Activated CD8-positive, alpha-beta memory T cell treated with anti-CD3 and anti-CD28 coated beads, Interleukin-2, amount 10 ng/mL, durations not matched to agents 7 days and 5 days (primary cell): ENCODE data around the gene CACNB4. TPM values are rescaled to one million over a fixed set of nuclear protein-coding genes. Genes with fewer than 3 reads are reported as not detected.
A peak's percentile ranks its signal among the peaks of the same experiment; 100 is the strongest.
"Not testable (repeated sequence)": the region's sequence is repeated elsewhere in the genome, so short reads cannot be mapped to it uniquely, and the experiment has no call there.

Source experiments
- ATAC-seq: fragments of 150-1000 bp; cut with Tn5 transposase; one replicate; pipeline ENCODE4 v1.10.0; 2021; ENCODE audit warnings: moderate library complexity
- CTCF ChIA-PET: fragments of 350-600 bp; sonication (Branson Sonifier 250); formaldehyde crosslinking; loops from one replicate; lab custom pipeline; 2021; ENCODE audit warnings: antibody characterized with exemption; lab: Charles Lee
- DNase-seq: peaks from one replicate; pipeline ENCODE4 v3.0.0-alpha.2; 2020
- H3K27ac Mint-ChIP-seq: one replicate; pipeline ENCODE4 v1.8.0; 2021; ENCODE audit warnings: mild to moderate bottlenecking, mixed read lengths
- H3K27me3 Mint-ChIP-seq: one replicate; pipeline ENCODE4 v1.8.0; 2021; ENCODE audit warnings: mixed read lengths
- H3K36me3 Mint-ChIP-seq: one replicate; pipeline ENCODE4 v1.8.0; 2021; ENCODE audit warnings: mild to moderate bottlenecking, mixed read lengths
- H3K4me1 Mint-ChIP-seq: one replicate; pipeline ENCODE4 v1.8.0; 2021; ENCODE audit warnings: mixed read lengths
- H3K4me3 Mint-ChIP-seq: one replicate; pipeline ENCODE4 v1.8.0; 2021; ENCODE audit warnings: mild to moderate bottlenecking, moderate library complexity, mixed read lengths
- H3K9me3 Mint-ChIP-seq: one replicate; pipeline ENCODE4 v1.8.0; 2022; ENCODE audit warnings: low read depth, mixed read lengths
- total RNA-seq, 2 experiments: library from RNA; stranded (reverse); gene quantifications; one replicate each; pipeline ENCODE4 v1.2.3, GENCODE V29; 2021

Gene CACNB4
- total RNA-seq, 2 experiments from 2014 or later, result 0.14 to 0.23 TPM

DNA sequence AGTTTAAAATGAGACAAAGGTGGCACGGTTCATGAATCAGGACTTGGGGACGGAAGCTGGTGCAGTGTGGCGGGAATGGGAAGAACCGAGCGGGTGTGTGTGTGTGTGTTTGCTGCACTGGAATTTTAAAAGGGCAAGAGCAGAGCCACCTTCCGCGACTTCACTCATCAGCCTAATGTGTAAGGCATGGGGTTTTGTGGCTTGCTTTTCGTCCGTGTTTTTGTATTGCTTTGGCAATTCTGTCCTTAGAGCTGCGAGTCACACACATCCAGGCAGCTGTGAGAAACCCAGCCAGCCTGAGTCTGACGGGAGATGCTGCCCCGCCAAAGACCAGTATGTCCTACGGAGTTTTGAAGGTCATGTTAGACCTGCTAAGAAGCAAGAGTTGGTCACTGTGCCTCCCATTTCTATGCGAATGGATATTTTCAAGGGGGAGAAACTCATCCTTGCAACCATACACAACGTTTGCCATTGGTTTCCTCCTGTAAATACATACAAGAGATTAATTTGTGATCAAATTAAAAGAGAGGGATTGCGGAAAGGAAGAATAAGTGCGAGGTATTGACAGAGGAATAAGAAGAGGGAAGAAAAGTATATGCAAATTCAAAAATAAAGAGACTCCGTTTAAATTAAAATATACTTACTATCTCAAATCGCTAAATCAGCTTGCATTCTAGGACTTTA lies 665 bp upstream of the CACNB4 start:
- Mint-ChIP-seq H3K27me3 (peaks cover 62% of the 10 kb centered on the region), H3K27ac (no peak overlapping the region), H3K4me1 (peaks cover 14% of the 10 kb centered on the region), H3K4me3 (peak overlapping the region; percentile 59), H3K36me3 (no peaks in the 10 kb centered on the region), H3K9me3 (no peaks in the 10 kb centered on the region)
- DNase-seq (no peak), ATAC-seq (no peak)
- CTCF ChIA-PET, result no interaction called here

DNA sequence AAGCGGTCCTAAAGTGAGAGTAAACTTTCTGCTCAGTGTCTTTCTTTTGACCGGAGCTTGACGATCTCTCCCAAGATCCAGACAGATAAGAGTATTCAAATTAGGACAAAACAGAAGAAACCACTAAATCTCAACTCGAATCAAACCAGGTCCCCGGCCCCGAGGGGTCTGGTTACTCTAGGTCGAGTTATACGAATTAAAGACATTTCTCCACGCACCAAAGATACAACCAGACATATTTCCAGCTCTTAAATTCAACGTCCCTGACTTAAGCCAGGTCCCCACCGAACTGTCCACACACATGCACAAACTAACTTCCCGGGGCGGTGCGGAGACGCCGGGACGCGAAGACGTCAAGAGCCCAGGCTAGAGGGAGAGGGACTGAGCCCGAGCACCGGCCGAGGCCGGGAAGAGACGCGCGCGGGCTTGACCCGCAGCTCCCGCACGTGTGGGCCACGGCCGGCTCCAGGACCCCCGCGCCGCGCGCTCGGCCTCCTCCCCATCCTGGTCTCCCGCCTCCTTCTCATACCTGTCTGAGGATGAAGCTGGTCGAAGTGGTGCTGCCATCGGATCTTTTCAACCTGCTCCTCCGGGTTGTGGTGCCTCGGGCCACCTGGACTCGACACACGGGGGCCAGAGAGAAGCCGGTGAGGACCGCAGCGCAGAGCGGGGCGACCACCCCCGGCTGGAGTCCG lies 896 bp downstream of the CACNB4 start:
- peaks cover 68% of the 10 kb centered on the region for H3K27me3 Mint-ChIP-seq
- peaks cover 14% of the 10 kb centered on the region for H3K4me1 Mint-ChIP-seq
- peak overlapping the region; percentile 44 for H3K4me3 Mint-ChIP-seq
- no peaks in the 10 kb centered on the region for H3K9me3 Mint-ChIP-seq
- DNase-seq, result no peak
- peak; percentile 54 for ATAC-seq
- H3K27ac Mint-ChIP-seq, result no peak overlapping the region
- H3K36me3 Mint-ChIP-seq, result no peaks in the 10 kb centered on the region
- CTCF ChIA-PET, result no interaction called here

DNA sequence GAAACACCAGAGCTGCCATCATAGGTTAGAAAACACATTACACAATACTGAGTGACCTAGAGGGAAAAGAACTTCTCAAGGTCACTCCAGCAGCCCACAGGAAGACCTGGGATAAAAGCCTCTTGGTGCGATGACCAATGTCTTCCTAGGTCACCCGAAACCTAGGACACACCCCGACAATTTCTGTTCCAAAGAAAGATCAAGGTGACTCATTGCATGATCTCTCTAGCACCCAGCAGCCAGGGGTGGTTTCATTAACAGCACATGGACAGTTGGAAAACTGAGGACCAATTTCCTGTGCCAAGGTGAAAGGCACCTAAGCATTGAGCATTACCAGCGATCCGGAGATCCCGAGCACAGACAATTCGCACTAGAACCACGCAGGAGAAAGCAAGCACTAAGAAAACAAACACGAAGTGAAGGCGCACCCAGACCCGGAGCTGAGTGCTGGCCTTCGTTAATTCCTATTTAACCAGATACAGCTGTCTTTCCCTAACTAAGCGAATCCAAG lies 1.5 kb downstream of the CACNB4 start:
- DNase-seq (no peak), ATAC-seq (no peak)
- Mint-ChIP-seq H3K36me3 (no peaks in the 10 kb centered on the region), H3K4me3 (peak overlapping the region; percentile 44), H3K4me1 (peaks cover 14% of the 10 kb centered on the region), H3K9me3 (no peaks in the 10 kb centered on the region), H3K27me3 (peaks cover 68% of the 10 kb centered on the region), H3K27ac (no peak overlapping the region)
- CTCF ChIA-PET, result no interaction called here

DNA sequence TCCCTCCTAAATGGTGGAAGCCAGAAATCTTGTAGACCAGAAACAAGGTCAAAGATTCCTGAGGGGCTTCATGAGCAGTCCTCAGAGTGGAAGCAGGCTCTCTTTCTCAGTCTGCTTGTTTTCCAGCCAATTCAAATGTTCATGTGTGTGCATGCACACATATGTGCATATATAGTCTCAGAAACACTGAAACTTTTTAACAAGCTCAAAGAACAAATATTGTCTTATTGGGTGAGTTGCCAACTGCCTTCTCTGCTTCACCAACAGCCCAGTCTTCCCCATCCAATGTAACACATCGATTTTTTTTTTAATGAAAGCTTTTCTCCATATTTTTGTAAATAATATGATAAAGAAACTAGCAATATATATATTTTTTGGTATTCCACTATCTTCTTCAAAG lies 3.7 kb downstream of the CACNB4 start:
- Mint-ChIP-seq H3K27me3 (peaks cover 58% of the 10 kb centered on the region), H3K36me3 (no peaks in the 10 kb centered on the region), H3K4me1 (peaks cover 14% of the 10 kb centered on the region), H3K9me3 (no peaks in the 10 kb centered on the region), H3K27ac (no peak overlapping the region), H3K4me3 (no peak overlapping the region)
- CTCF ChIA-PET, result no interaction called here
- DNase-seq (no peak), ATAC-seq (no peak)

DNA sequence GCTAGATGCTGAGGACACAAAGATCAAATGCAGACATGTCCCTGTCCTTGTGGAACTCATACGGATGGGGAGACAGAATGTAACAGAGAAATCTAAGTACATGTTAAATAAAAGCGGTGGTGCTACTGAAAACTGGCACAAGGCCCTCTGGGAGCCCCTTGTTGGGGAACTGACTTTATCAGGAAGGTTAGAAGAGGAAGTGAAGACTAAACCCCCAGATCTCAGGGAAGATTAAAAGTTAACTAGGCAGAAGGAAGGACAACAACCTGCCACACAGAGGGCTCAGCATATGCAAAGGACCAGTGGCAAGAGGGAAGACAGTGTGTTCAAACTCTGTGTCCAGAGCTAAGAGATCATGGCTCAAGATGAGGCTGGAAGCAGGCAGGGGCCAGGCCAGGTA lies 4.8 kb downstream of the CACNB4 start:
- DNase-seq (no peak), ATAC-seq (no peak)
- CTCF ChIA-PET, result no interaction called here
- peaks cover 51% of the 10 kb centered on the region for H3K27me3 Mint-ChIP-seq
- no peak overlapping the region for H3K27ac Mint-ChIP-seq
- H3K4me3 Mint-ChIP-seq, result no peak overlapping the region
- no peaks in the 10 kb centered on the region for H3K36me3 Mint-ChIP-seq
- no peaks in the 10 kb centered on the region for H3K9me3 Mint-ChIP-seq
- H3K4me1 Mint-ChIP-seq, result peaks cover 9% of the 10 kb centered on the region

DNA sequence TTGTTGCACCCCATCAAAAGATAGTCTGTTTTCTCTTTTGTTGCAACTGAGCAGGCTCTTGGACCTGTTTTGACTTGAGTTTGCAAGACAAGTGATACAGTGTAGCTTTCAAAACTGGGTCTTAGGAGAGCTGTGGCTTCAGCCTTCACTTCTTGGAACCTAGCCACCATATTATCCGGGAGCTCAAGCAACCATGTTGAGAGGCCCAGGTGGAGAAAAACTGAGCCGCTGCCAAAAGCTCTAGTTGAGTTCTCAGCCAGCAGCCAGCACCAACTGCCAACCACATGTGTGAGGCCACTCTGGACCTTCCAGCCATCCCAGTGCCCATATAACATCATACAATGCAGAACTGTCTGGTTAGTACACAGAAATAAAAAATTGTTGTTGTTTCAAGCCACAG lies 5.4 kb downstream of the CACNB4 start:
- DNase-seq (no peak), ATAC-seq (no peak)
- Mint-ChIP-seq H3K9me3 (no peaks in the 10 kb centered on the region), H3K27me3 (peaks cover 52% of the 10 kb centered on the region), H3K4me1 (peaks cover 9% of the 10 kb centered on the region), H3K36me3 (no peaks in the 10 kb centered on the region), H3K4me3 (no peak overlapping the region), H3K27ac (no peak overlapping the region)
- CTCF ChIA-PET, result interaction anchor here (1.0 kb wide), 1 partner anchor 83 kb away, joined by 4 read pairs; the partner anchor contains the start of gene STAM2

DNA sequence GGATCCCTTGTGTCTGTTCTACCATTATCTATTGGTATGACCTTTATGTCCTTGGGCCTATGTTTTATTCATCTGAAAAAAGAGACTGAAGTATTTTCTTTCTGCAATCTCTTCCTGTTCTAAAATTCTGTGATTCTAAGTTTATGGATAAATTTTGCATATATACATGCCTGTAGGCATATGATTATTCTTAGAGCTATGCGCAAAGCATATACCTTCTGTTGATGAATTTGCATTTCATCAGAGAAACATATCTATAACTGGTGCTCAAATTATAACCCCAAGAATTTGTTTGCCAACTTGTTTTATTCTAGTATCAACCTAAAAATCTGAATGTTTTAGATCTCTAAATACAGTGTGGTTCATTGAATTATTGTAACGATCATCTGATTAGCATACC lies 6.7 kb downstream of the CACNB4 start:
- Mint-ChIP-seq H3K36me3 (no peaks in the 10 kb centered on the region), H3K4me1 (peaks cover under 1% of the 10 kb centered on the region), H3K9me3 (no peaks in the 10 kb centered on the region), H3K4me3 (no peak overlapping the region), H3K27me3 (peaks cover 40% of the 10 kb centered on the region), H3K27ac (no peak overlapping the region)
- ATAC-seq (no peak), DNase-seq (no peak)
- CTCF ChIA-PET, result no interaction called here

DNA sequence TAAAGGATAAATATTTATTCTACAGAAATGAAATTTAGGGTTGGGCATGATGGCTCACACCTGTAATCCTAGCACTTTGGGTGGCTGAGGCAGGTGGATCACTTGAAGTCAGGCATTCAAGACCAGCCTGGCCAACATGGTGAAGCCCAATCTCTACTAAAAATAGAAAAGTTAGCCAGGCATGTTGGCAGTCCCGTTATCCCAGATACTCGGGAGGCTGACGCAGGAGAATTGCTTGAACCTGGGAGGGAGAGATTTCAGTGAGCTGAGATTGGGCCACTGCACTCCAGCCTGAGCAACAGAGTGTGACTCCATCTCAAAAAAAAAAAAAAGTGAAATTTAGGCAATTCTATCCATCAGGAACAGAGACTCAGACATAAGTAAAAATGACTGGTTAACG lies 8.1 kb downstream of the CACNB4 start:
- ATAC-seq, H3K36me3 Mint-ChIP-seq, H3K27ac Mint-ChIP-seq, H3K4me1 Mint-ChIP-seq, H3K4me3 Mint-ChIP-seq, H3K9me3 Mint-ChIP-seq, CTCF ChIA-PET, DNase-seq: not testable (repeated sequence)
- peaks cover 30% of the 10 kb centered on the region for H3K27me3 Mint-ChIP-seq

DNA sequence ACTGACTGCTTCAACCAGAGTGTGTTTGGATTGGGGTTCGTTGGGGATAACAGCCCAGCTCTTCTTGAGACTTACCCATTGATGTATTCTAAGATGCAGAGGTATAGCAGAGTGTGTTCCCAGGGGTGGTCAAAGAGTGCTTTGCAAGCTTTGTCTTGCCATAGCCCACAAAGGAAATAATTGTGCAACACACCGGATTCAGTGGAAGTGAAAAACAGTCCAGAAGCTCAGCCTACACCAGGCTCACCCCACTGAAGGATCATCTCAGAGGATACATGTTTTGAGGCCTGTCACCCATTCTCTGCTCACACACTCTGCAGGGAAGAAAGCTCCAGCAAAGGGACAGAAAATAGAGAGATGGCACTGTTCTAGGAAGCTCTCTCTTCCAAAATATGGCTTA lies 9.6 kb downstream of the CACNB4 start:
- H3K4me3 Mint-ChIP-seq, result no peak overlapping the region
- no peaks in the 10 kb centered on the region for H3K36me3 Mint-ChIP-seq
- no peaks in the 10 kb centered on the region for H3K4me1 Mint-ChIP-seq
- ATAC-seq (no peak), DNase-seq (no peak)
- CTCF ChIA-PET, result interaction anchor here (1.3 kb wide), 1 partner anchor 63 kb away, joined by 4 read pairs; no protein-coding TSS in a partner anchor
- H3K27me3 Mint-ChIP-seq, result peaks cover 18% of the 10 kb centered on the region
- H3K27ac Mint-ChIP-seq, result no peak overlapping the region
- no peaks in the 10 kb centered on the region for H3K9me3 Mint-ChIP-seq

DNA sequence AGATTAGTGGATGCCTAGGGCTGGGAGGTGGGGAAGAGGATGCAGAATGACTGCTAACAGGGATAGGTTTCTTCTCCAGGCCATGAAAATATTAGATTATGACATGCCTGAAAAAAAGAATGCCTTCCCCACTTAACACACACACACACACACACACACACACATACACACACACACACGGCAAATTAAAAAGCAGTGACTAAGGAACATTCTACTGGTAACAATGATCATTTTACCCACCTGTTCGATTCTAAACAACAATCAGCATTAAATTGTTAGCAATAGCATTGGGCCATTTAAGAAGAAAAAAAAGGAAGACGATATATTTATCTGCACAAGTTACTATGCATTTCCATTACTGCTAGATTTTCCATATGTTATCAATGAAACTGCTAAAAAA lies 10.8 kb downstream of the CACNB4 start:
- no peak for ATAC-seq
- no peak overlapping the region for H3K4me3 Mint-ChIP-seq
- H3K27ac Mint-ChIP-seq, result no peak overlapping the region
- H3K4me1 Mint-ChIP-seq, result no peaks in the 10 kb centered on the region
- CTCF ChIA-PET, result no interaction called here
- DNase-seq, result no peak
- no peaks in the 10 kb centered on the region for H3K36me3 Mint-ChIP-seq
- no peaks in the 10 kb centered on the region for H3K9me3 Mint-ChIP-seq
- peaks cover 10% of the 10 kb centered on the region for H3K27me3 Mint-ChIP-seq

DNA sequence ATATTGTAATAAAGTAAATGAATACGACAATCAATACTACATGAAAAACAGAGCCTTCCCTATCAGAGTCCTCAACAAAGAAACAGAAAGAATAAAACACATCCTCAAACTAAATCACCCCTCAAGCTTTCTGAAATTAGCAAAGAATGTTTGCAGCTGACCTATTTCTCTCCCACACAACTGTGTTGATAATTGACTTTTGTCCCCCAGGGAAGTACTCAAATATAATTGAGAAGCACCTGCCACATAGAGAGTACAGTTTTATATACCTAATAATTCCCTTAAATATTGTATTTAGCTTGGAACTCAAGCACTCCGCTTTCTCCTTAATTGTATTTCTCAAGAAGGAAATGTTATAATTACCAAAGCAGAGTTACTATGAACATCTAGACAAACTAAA lies 12.6 kb downstream of the CACNB4 start:
- Mint-ChIP-seq H3K9me3 (no peaks in the 10 kb centered on the region), H3K4me1 (no peaks in the 10 kb centered on the region), H3K4me3 (no peak overlapping the region), H3K27me3 (peaks cover 10% of the 10 kb centered on the region), H3K27ac (no peak overlapping the region), H3K36me3 (no peaks in the 10 kb centered on the region)
- ATAC-seq (no peak), DNase-seq (no peak)
- CTCF ChIA-PET, result no interaction called here

DNA sequence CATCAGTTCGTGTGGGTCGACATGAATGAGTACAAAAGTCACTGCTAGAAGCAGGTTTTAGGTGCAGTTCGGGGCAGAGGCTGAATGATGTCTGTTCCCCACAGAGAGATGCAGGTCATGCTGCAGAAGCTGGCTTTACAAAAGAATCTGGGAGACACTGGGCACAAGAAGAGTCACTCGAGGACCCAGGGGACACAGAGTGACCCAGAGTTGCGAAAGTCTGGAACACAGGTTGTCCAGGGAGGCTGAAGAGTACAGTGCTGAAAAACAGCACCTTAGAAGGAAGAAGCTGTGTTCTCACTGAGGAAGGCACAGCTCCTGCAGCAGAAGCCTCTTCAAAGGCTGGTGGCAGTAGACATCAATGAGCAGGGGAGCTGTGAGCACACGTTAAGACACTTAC lies 14.8 kb downstream of the CACNB4 start:
- DNase-seq (no peak), ATAC-seq (no peak)
- Mint-ChIP-seq H3K4me1 (no peaks in the 10 kb centered on the region), H3K4me3 (no peak overlapping the region), H3K27ac (no peak overlapping the region), H3K27me3 (peaks cover 2% of the 10 kb centered on the region), H3K36me3 (no peaks in the 10 kb centered on the region), H3K9me3 (no peaks in the 10 kb centered on the region)
- CTCF ChIA-PET, result no interaction called here

DNA sequence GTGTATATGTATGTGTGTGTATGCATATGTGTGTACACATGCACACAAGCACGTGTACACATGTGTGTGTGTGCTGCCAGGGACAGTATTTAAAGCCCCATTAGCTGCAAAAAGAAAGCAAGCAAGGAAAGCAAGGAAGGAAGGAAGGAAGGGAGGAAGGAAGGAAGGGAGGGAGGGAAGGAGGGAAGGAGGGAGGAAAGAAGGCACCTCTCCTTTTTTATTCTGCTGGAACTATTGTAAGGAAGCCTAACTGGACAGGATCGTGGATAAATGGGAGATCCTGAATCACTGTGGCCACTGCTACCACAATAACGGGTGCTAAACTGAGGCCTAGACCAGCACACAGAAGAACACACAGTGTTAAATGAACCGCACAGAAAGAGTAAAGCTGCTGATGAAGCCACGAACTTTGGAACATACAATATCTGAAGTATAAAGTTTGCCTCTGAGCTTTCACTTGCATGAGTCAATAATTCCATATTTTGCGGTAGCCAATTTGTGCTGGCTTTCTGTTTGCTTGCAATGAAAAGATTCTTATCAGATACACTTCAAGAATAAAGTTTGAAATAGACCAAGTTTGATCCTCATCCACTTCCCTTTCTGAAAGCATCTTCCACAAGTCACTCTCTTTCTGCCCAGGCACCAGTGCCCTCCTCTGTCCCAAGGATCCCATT lies 15.5 kb downstream of the CACNB4 start:
- DNase-seq (no peak), ATAC-seq (no peak)
- no peak overlapping the region for H3K4me3 Mint-ChIP-seq
- no peak overlapping the region for H3K27ac Mint-ChIP-seq
- H3K27me3 Mint-ChIP-seq, result no peaks in the 10 kb centered on the region
- H3K4me1 Mint-ChIP-seq, result no peaks in the 10 kb centered on the region
- CTCF ChIA-PET, result no interaction called here
- H3K9me3 Mint-ChIP-seq, result no peaks in the 10 kb centered on the region
- H3K36me3 Mint-ChIP-seq, result no peaks in the 10 kb centered on the region

DNA sequence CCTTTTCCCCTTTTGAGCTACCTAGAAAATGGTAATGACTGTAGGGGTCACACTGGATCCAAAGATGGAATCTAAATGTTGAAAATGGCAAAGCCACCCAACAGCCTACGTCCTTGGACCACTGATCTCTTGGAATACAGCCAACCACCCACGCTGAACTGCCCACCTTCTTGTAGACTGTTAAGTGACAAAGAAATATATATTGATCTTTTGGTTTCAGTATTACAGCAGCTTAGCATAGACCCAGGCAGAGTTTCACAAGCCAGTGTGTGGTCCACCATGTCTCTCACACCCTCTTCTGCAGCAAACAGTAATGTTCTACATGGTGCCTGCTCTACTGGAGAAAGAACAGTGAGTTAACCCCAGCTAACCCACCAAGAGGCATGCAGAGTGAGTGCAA lies 20.2 kb downstream of the CACNB4 start:
- H3K4me1 Mint-ChIP-seq, result no peaks in the 10 kb centered on the region
- H3K27me3 Mint-ChIP-seq, result no peaks in the 10 kb centered on the region
- DNase-seq, result no peak
- no peak overlapping the region for H3K4me3 Mint-ChIP-seq
- CTCF ChIA-PET, result no interaction called here
- no peaks in the 10 kb centered on the region for H3K36me3 Mint-ChIP-seq
- H3K27ac Mint-ChIP-seq, result no peak overlapping the region
- no peaks in the 10 kb centered on the region for H3K9me3 Mint-ChIP-seq
- no peak for ATAC-seq
